Midbrain (tissue), 1 donor: ENCODE results near the gene UROS.

Experiments used
- DNase-seq: peaks from one replicate; lab custom pipeline; 2025; lab: John Stamatoyannopoulos, UW

Gene UROS

GRCh38 chr10:125836746-125837145 is 13.7 kb upstream of the UROS start:
- no peak for DNase-seq

- DNase-seq: no peak
Observed at GRCh38 chr10:125828311-125828710, 5.3 kb upstream of the UROS start.

GRCh38 chr10:125827133-125827532 is 4.1 kb upstream of the UROS start:
- DNase-seq: no peak

GRCh38 chr10:125824736-125825135 is 1.7 kb upstream of the UROS start:
- no peak for DNase-seq

- DNase-seq: no peak
Observed at GRCh38 chr10:125823663-125824251, 699 bp upstream of the UROS start.

- DNase-seq: no peak
Observed at GRCh38 chr10:125820701-125821100, 2.4 kb downstream of the UROS start.

- no peak for DNase-seq
Observed at GRCh38 chr10:125817337-125817946, 5.6 kb downstream of the UROS start.

- no peak for DNase-seq
Observed at GRCh38 chr10:125816548-125816947, 6.5 kb downstream of the UROS start.

GRCh38 chr10:125815764-125816163 is 7.3 kb downstream of the UROS start:
- no peak for DNase-seq

GRCh38 chr10:125812128-125812750 is 10.8 kb downstream of the UROS start:
- DNase-seq: no peak

- no peak for DNase-seq
Observed at GRCh38 chr10:125811251-125811650, 11.8 kb downstream of the UROS start.

- no peak for DNase-seq
Observed at GRCh38 chr10:125808047-125808446, 15.0 kb downstream of the UROS start.

- DNase-seq: no peak
Observed at GRCh38 chr10:125802739-125803138, 20.3 kb downstream of the UROS start.

- no peak for DNase-seq
Observed at GRCh38 chr10:125802131-125802530, 20.9 kb downstream of the UROS start.

GRCh38 chr10:125801574-125801973 is 21.5 kb downstream of the UROS start:
- no peak for DNase-seq

GRCh38 chr10:125799451-125800182 is 23.4 kb downstream of the UROS start:
- DNase-seq: no peak

- DNase-seq: no peak
Observed at GRCh38 chr10:125797994-125798662, 24.9 kb downstream of the UROS start.

- no peak for DNase-seq
Observed at GRCh38 chr10:125797424-125797823, 25.6 kb downstream of the UROS start.

GRCh38 chr10:125795637-125796190 is 27.3 kb downstream of the UROS start:
- no peak for DNase-seq

GRCh38 chr10:125795128-125795527 is 27.9 kb downstream of the UROS start:
- DNase-seq: peak; percentile 86

GRCh38 chr10:125792342-125793300 is 30.4 kb downstream of the UROS start:
- DNase-seq: no peak
